HG03558 (cell line): ENCODE results near the gene SYNJ2.

Experiments
- ATAC-seq: cut with Tn5 transposase; IDR thresholded peaks from one replicate; pipeline ENCODE4 v1.9.1; 2021; ENCODE audit warnings: moderate number of reproducible peaks; ENCODE audit not compliant: unreplicated experiment; ENCODE audit errors: extremely low read depth

SYNJ2 gene

GRCh38 chr6:158024566-158025297 lies 43.1 kb downstream of the SYNJ2 start:
- ATAC-seq, result no peak

DNA sequence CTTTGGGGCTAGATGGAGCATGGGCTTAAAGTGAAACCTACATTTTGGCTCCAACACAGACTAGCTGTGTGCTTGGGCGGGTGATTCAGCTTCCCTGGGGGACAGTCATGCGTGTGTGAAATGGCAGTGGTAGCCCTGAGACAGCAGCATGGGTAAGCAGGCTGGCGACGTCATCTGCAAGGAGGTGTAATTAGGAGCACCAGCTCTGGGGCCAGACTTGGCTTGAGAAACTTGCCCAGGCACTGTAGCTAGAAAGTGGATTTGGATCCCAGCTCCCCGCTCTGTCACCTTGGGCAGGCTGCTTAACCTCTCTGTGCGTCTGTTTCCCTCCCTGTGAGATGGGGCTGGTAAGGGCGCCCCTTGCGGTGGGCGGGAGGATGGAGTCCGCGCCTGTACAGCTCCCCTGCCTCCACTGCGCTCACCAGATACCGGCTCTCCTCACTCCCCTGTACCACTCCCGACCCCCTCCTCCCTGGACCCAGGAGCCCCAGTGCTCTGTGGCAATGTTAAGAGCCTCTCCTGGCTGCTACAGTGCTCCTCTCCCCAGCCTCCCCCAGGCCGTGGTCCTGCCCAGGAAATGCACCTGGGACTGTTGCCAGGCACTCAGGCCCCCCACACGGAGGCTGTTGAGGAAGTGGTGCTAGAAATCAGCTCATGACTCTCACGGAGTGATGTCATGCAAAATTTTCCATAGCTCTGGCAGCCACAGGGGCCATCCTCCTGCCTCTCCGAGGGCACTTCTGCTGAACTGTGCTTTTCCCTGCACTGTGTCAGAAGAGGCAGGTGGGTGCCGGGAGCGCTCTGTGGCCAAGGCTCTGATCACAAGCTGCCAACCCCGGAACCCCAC lies 44.6 kb downstream of the SYNJ2 start:
- peak; percentile 68 for ATAC-seq

DNA sequence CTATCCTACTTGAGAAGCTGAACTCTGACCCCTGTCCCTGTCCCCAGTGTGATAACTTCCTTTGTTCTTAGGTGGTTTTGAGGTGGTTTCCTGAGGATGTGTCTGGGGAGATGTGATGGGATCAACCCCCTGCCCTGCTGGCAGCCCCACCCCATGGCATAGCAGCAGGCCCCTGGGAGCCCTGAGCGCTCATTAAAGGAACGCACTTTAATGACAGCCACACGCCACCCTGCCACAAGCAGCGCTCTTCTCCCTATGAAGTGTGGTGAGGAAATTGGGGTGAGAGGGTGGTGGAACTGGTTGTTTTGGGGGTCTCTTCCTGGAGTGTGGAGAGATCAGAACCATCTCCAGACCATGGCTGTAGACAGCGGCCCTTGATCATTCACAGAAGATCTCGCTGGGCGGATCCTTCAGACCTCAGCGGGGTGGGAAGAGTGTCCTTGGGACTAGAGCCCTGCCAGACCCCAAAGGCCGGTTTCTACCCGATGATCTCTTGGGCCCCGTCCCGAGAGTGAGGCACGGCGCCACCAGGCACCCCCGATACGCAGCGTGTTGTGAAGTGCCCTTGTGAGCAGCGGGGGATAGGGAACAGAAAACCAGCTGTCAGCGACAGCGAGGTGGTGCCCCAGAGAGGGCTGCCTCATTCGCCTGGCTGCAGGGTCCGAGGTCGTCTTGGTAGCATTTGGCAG lies 45.4 kb downstream of the SYNJ2 start:
- no peak for ATAC-seq

DNA sequence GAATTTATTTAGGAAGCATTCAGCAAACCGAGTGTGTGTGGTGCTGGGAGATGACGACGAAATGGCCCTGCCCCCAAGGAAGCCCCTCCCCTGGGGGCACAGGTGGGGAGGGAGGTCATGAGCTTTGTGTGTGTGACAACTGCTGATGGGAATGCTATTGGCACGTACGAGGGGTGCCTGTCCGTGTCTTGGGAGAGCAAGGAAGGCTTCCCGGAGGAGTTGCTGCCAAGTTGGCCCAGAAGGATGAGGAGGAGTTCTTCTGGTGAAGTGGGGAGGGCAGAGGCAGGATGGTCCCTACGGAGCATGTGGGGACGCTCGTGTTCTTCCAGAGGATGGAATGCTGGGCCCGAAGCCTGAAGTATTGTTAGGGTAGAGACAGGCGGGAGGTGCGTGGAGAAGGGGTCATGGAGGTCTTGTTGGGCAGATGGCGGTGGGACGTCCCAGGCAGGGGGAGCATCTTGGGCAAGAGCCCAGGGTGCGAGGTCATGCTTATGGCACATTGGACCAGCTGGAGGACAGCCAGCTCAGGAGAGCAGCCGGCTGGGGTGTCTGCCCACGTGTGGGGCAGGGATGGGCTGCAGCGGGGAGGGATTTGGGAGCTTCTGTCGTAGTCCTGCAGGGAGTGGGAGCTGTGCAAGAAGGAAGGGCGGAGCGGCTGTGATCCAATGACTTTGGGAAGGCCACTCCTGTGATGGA lies 46.1 kb downstream of the SYNJ2 start:
- ATAC-seq, result no peak

GRCh38 chr6:158028421-158028820 lies 46.8 kb downstream of the SYNJ2 start:
- no peak for ATAC-seq

DNA sequence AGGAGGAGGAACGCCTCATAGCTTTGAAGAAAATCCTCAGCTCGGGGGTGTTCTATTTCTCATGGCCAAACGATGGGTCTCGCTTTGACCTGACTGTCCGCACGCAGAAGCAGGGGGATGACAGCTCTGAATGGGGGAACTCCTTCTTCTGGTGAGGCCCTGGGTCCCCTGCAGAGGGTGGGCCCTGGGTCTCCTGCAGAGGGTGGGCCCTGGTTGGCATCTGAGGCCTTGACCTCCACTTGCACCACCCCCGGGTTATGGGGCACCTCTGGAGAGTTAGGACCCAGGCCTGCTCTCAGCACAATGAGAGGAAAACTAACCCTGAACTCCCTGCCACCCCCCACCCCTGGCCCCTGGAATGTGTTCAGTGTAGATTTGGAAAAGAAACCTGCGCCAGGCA lies 47.2 kb downstream of the SYNJ2 start:
- no peak for ATAC-seq

GRCh38 chr6:158029668-158030230 lies 48.1 kb downstream of the SYNJ2 start:
- ATAC-seq, result no peak

GRCh38 chr6:158030380-158031300 lies 49.0 kb downstream of the SYNJ2 start:
- no peak for ATAC-seq

- no peak for ATAC-seq
These were observed 50.0 kb downstream of the SYNJ2 start for GRCh38 chr6:158031381-158032353.

- no peak for ATAC-seq
These were observed 50.7 kb downstream of the SYNJ2 start for GRCh38 chr6:158032354-158032733.

GRCh38 chr6:158033077-158033750 lies 51.6 kb downstream of the SYNJ2 start:
- no peak for ATAC-seq

- no peak for ATAC-seq
These were observed 52.4 kb downstream of the SYNJ2 start for GRCh38 chr6:158033751-158034702.

DNA sequence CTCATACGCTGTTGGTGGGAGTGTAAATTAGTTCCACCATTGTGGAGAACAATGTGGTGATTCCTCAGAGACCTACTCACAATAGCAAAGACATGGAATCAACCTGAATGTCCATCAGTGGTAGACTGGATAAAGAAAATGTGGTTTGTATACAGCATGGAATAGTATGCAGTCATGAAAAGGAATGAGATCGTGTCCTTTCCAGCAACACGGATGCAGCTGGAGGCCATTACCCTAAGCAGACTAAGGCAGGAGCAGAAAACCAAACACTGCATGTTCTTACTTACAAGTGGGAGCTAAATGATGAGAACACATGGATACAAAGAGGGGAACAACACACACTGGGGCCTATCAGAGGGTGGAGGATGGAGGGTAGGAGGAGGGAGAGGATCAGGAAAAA lies 54.6 kb downstream of the SYNJ2 start:
- no peak for ATAC-seq

- no peak for ATAC-seq
These were observed 55.4 kb downstream of the SYNJ2 start for GRCh38 chr6:158037021-158037420.

DNA sequence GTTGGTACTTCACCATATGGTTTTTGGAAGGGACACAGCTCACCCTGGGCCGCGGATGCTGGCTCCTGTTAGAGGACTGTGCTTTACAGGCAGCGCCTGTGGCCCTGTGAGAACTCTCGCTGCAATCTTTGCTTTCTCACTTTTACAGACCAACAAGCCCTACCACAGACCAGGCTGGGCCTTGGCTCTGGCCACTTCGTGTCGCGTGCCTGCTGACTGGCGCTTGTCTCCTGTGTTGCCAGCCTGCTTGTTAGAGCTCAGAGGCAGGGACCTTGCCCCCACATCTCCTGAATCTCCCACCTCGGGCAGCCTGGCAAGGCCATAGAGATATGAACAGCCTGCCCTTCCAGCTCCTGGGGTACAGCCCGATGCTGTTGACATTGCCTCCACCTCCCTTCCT lies 56.1 kb downstream of the SYNJ2 start:
- no peak for ATAC-seq
